ENCODE data around the gene PBXIP1. TPM values are rescaled to one million over a fixed set of nuclear protein-coding genes. Genes with fewer than 3 reads are reported as not detected.
A peak's percentile ranks its signal among the peaks of the same experiment; 100 is the strongest.

PBXIP1 gene
- polyA plus RNA-seq, 3 donors = 23.1 to 31.7 (median 24.0) TPM

DNA sequence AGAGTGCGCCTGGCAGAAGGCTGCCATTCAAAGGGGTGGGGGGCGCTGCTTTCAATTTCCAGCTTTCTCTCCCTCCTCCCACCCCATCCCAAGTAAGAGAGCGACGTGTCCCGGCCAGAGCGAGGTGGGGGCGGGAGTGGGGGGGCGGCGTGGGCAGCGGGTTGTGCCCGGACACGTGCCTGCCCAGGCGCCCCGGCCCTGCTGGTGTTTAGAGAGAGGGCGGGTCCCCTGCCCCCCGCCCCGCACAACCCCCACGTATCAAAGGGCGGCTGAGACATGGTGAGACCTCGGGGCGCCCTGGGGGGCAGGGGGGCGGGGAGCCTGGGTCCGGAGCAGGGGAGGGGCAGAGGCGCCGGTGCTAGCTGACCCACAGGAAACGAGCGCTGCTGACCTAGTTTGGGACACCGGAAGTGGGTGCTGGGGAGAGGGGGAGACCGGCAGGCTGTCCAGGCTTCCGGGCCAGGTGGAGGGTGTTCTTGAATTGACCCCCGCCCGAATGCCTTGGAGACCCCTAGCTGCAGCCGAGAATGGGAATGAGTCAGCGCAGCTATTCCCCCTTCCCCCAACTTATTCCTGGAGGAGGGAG lies 48.0 kb upstream of the PBXIP1 start:
- Histone ChIP-seq H3K79me2 (ENCODE audit: insufficient read depth, low read length) (peaks cover 90% of the 10 kb centered on the region), H3K9me3 (replicated peaks in 1 of 2; ENCODE audit: control insufficient read depth in 1 of 2, insufficient read depth in 1 of 2, low read length in 2 of 2) (no peaks in the 10 kb centered on the region), H2AFZ (ENCODE audit: insufficient read depth, low read depth, low read length, poor library complexity, severe bottlenecking) (no peak overlapping the region), H3K27ac (ENCODE audit: low read depth in 1 of 2, low read length in 2 of 2) (peak overlapping the region; percentile 91 to 99), H3K4me3 (replicated peaks in 1 of 3; ENCODE audit: low read depth in 2 of 3, low read length in 3 of 3) (peak overlapping the region; percentile 84 to 100 (median 99)), H4K20me1 (ENCODE audit: insufficient read depth, low read length) (peaks cover 18% of the 10 kb centered on the region), H3K36me3 (replicated peaks in 1 of 2; ENCODE audit: control insufficient read depth in 1 of 2, insufficient read depth in 2 of 2, low read length in 2 of 2) (no peaks in the 10 kb centered on the region), H3K9ac (ENCODE audit: insufficient read depth, low read length, poor library complexity, severe bottlenecking) (peak overlapping the region; percentile 85), H3K4me1 (ENCODE audit: control insufficient read depth in 1 of 2, insufficient read depth in 2 of 2, low read length in 2 of 2) (peaks cover 61 to 74% of the 10 kb centered on the region in 2 donors), H3K4me2 (replicated peaks; ENCODE audit: extremely low read depth, low read length, poor library complexity, severe bottlenecking) (peak overlapping the region; percentile 100), H3K27me3 (ENCODE audit: control insufficient read depth in 2 of 2, insufficient read depth in 2 of 2, low read length in 2 of 2) (no peaks in the 10 kb centered on the region)
- DNase-seq = peak in 1 of 3 donors; percentile 37
- Mint-ChIP-seq H3K4me3 (peak overlapping the region; percentile 95 to 98), H3K4me1 (peaks cover 47% of the 10 kb centered on the region), H3K27me3 (ENCODE audit: low read depth in 3 of 3) (peaks cover 0 to 2% (median 0%) of the 10 kb centered on the region in 3 donors), H3K36me3 (peaks cover 3 to 7% of the 10 kb centered on the region in 2 donors), H3K9me3 (no peaks in the 10 kb centered on the region), H3K27ac (peak overlapping the region; percentile 92 to 100 (median 98))
- TF ChIP-seq, protein P1, sequence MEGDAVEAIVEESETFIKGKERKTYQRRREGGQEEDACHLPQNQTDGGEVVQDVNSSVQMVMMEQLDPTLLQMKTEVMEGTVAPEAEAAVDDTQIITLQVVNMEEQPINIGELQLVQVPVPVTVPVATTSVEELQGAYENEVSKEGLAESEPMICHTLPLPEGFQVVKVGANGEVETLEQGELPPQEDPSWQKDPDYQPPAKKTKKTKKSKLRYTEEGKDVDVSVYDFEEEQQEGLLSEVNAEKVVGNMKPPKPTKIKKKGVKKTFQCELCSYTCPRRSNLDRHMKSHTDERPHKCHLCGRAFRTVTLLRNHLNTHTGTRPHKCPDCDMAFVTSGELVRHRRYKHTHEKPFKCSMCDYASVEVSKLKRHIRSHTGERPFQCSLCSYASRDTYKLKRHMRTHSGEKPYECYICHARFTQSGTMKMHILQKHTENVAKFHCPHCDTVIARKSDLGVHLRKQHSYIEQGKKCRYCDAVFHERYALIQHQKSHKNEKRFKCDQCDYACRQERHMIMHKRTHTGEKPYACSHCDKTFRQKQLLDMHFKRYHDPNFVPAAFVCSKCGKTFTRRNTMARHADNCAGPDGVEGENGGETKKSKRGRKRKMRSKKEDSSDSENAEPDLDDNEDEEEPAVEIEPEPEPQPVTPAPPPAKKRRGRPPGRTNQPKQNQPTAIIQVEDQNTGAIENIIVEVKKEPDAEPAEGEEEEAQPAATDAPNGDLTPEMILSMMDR (IDR thresholded peaks at IDR 0.05) = no peak
- intact Hi-C loops (cut with micrococcal nuclease) = loop anchor here (2.0 to 5.0 kb wide), 4 partner anchors 13 to 58 kb away; partner anchors contain the start of genes PYGO2 (in 2 of the 2), ADAM15 (in 1 of the 2) and EFNA4 (in 1 of the 2)
- WGBS (ENCODE audit: insufficient coverage) = 0% methylated on average over 4 of the region's 34 CpGs

DNA sequence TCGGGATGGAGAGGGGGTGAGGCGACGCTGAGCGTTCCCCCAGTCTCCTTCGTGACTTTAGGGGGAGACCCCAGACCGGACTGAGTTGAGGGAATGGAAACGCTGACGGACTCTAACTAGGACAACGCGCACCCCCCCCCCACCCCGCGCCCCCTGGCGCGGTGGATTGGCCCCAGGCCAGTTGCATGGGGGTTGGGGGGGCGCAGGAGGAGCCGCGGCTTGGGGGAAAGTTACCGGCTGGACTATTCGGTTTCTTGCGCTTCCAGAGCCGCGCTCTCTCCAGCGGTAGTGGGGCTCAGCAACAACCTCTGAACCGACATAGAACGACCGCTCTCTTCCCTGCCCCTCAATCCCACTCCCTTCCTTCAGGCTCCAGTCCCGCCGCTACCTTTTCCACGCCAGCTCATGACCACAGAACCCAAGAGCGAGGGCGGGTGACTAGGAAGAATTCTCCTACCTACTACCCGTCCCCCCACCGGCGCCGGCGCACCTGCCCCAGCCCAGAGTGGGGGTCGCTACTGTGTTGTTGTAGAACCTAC lies 47.4 kb upstream of the PBXIP1 start:
- intact Hi-C loops (cut with micrococcal nuclease) = loop anchor here (2.0 to 5.0 kb wide), 4 partner anchors 14 to 59 kb away; partner anchors contain the start of genes PYGO2 (in 2 of the 2), ADAM15 (in 1 of the 2) and EFNA4 (in 1 of the 2)
- Histone ChIP-seq H3K36me3 (replicated peaks in 1 of 2; ENCODE audit: control insufficient read depth in 1 of 2, insufficient read depth in 2 of 2, low read length in 2 of 2) (no peaks in the 10 kb centered on the region), H3K27ac (ENCODE audit: low read depth in 1 of 2, low read length in 2 of 2) (peak overlapping the region; percentile 91 to 99), H3K9ac (ENCODE audit: insufficient read depth, low read length, poor library complexity, severe bottlenecking) (peak overlapping the region; percentile 85), H3K27me3 (ENCODE audit: control insufficient read depth in 2 of 2, insufficient read depth in 2 of 2, low read length in 2 of 2) (no peaks in the 10 kb centered on the region), H3K4me1 (ENCODE audit: control insufficient read depth in 1 of 2, insufficient read depth in 2 of 2, low read length in 2 of 2) (peaks cover 65 to 72% of the 10 kb centered on the region in 2 donors), H3K4me3 (replicated peaks in 1 of 3; ENCODE audit: low read depth in 2 of 3, low read length in 3 of 3) (peak overlapping the region; percentile 84 to 100 (median 99)), H2AFZ (ENCODE audit: insufficient read depth, low read depth, low read length, poor library complexity, severe bottlenecking) (no peak overlapping the region), H3K79me2 (ENCODE audit: insufficient read depth, low read length) (peaks cover 85% of the 10 kb centered on the region), H3K4me2 (replicated peaks; ENCODE audit: extremely low read depth, low read length, poor library complexity, severe bottlenecking) (peak overlapping the region; percentile 100), H3K9me3 (replicated peaks in 1 of 2; ENCODE audit: control insufficient read depth in 1 of 2, insufficient read depth in 1 of 2, low read length in 2 of 2) (no peaks in the 10 kb centered on the region), H4K20me1 (ENCODE audit: insufficient read depth, low read length) (peaks cover 13% of the 10 kb centered on the region)
- H3K27me3 Mint-ChIP-seq (ENCODE audit: low read depth in 3 of 3) = peaks cover 0 to 4% (median 0%) of the 10 kb centered on the region in 3 donors
- H3K9me3 Mint-ChIP-seq = no peaks in the 10 kb centered on the region
- DNase-seq = peak in 1 of 3 donors; percentile 14
- H3K36me3 Mint-ChIP-seq = peaks cover 3 to 7% of the 10 kb centered on the region in 2 donors
- WGBS (ENCODE audit: insufficient coverage) = 0% methylated on average over 11 of the region's 37 CpGs
- TF ChIP-seq, protein P1 (IDR thresholded peaks at IDR 0.05) = no peak
- peak overlapping the region; percentile 95 to 98 for H3K4me3 Mint-ChIP-seq
- peak overlapping the region; percentile 92 to 99 (median 95) for H3K27ac Mint-ChIP-seq
- H3K4me1 Mint-ChIP-seq = peaks cover 50% of the 10 kb centered on the region
